Endothelial cell of umbilical vein (primary cell): ENCODE measurements around the gene SIGLEC6. TPM values are rescaled to one million over a fixed set of nuclear protein-coding genes. Genes with fewer than 3 reads are reported as not detected.

Source experiments
- BruUV-seq: library from RNA; stranded (reverse); fragments of 400-500 nt; replicated peaks from 2 replicates; lab custom pipeline; 2021; lab: Mats Ljungman, UMichigan
- CTCF ChIA-PET: fragments of 300-600, 350-600 bp; sonication (Branson Sonifier 250); formaldehyde crosslinking; loops from one replicate; lab custom pipeline; 2021; ENCODE audit warnings: antibody characterized with exemption, inconsistent platforms; lab: Charles Lee
- POLR2A ChIA-PET: fragments of 300-600, 350-600 bp; sonication (Branson Sonifier 250); formaldehyde crosslinking; loops from one replicate; lab custom pipeline; 2021; ENCODE audit warnings: antibody characterized with exemption, inconsistent platforms; lab: Charles Lee
- DNase-seq: peaks from one replicate; pipeline ENCODE4 v3.0.0-alpha.2; 2011; ENCODE audit warnings: low read depth, low spot score
- FAIRE-seq: peaks from 2 replicates; lab custom pipeline; 2011; peaks lifted over from hg19 to GRCh38; lab: Jason Lieb, UNC
- H2AFZ ChIP-seq: 2 replicates; pipeline ENCODE4 v1.6.0; 2012; ENCODE audit warnings: low read depth, low read length, control low read depth, inconsistent platforms
- H3K27ac ChIP-seq: 2 replicates; pipeline ENCODE4 v1.5.1; 2011; ENCODE audit warnings: low read depth, mild to moderate bottlenecking, control low read depth, low read length, moderate library complexity; ENCODE audit not compliant: insufficient read depth
- H3K27me3 ChIP-seq, 2 experiments: 2 replicates each; pipeline versions ENCODE4 v1.6.0 to v1.6.1; 2011; ENCODE audit warnings: low read length in 2 of 2, mixed read lengths in 1 of 2; ENCODE audit not compliant: control insufficient read depth in 2 of 2, insufficient read depth in 2 of 2
- H3K36me3 ChIP-seq, 2 experiments: 2 replicates in 1 of 2; 3 replicates in 1 of 2; pipeline ENCODE4 v1.5.1; 2011; ENCODE audit warnings: low read length in 2 of 2, mild to moderate bottlenecking in 1 of 2, moderate library complexity in 1 of 2; ENCODE audit not compliant: control insufficient read depth in 2 of 2, insufficient read depth in 2 of 2; ENCODE audit errors: extremely low read depth in 1 of 2
- H3K4me1 ChIP-seq: 3 replicates; pipeline ENCODE4 v1.5.1; 2011; ENCODE audit warnings: mild to moderate bottlenecking, low read length; ENCODE audit not compliant: control insufficient read depth, insufficient read depth; ENCODE audit errors: extremely low read depth
- H3K4me2 ChIP-seq: 2 replicates; pipeline ENCODE4 v1.6.1; 2011; ENCODE audit warnings: low read length, control low read depth, mixed read lengths; ENCODE audit not compliant: insufficient read depth
- H3K4me3 ChIP-seq, 3 experiments: fragments of 200-600 bp in 1 of 3; sonication (generic), shearing (Covaris generic) in 1 of 3; replicated peaks in 1 of 3; 2 replicates each; pipeline ENCODE4 v1.5.1; 2011 to 2016; ENCODE audit warnings: control low read depth in 3 of 3, low read length in 3 of 3, mild to moderate bottlenecking in 2 of 3, inconsistent platforms in 1 of 3, low read depth in 1 of 3, moderate library complexity in 1 of 3; ENCODE audit not compliant: insufficient read depth in 1 of 3
- H3K79me2 ChIP-seq: 2 replicates; pipeline ENCODE4 v1.6.0; 2012; ENCODE audit warnings: low read length, inconsistent platforms; ENCODE audit not compliant: control insufficient read depth, insufficient read depth
- H3K9ac ChIP-seq: replicated peaks from 2 replicates; pipeline ENCODE3; 2011; ENCODE audit warnings: low read length, control low read depth; ENCODE audit not compliant: insufficient read depth; ENCODE audit errors: extremely low read depth
- H3K9me1 ChIP-seq: replicated peaks from 3 replicates; pipeline ENCODE4 v1.6.0; 2011; ENCODE audit warnings: mild to moderate bottlenecking, low read length; ENCODE audit not compliant: control insufficient read depth, insufficient read depth; ENCODE audit errors: extremely low read depth
- H3K9me3 ChIP-seq: replicated peaks from 2 replicates; pipeline ENCODE4 v1.5.1; 2012; ENCODE audit warnings: low read length, inconsistent platforms; ENCODE audit not compliant: control insufficient read depth, insufficient read depth
- H4K20me1 ChIP-seq: replicated peaks from 2 replicates; pipeline ENCODE3; 2011; ENCODE audit warnings: mild to moderate bottlenecking, low read length; ENCODE audit not compliant: control insufficient read depth, insufficient read depth; ENCODE audit errors: extremely low read depth
- EZH2 ChIP-seq: IDR thresholded peaks from 2 replicates; pipeline ENCODE4 v1.6.1; 2012; ENCODE audit warnings: borderline replicate concordance, low read depth, mild to moderate bottlenecking, moderate library complexity, low read length, inconsistent platforms; ENCODE audit not compliant: severe bottlenecking
- FOS ChIP-seq: IDR thresholded peaks from 2 replicates; pipeline ENCODE4 v1.6.1; 2011; ENCODE audit warnings: mild to moderate bottlenecking, low read length, moderate library complexity, borderline replicate concordance; ENCODE audit not compliant: insufficient read depth
- GATA2 ChIP-seq: IDR thresholded peaks from 2 replicates; pipeline ENCODE4 v1.7.0; 2011; ENCODE audit warnings: low read depth, mild to moderate bottlenecking, moderate library complexity, mixed read lengths, low read length; ENCODE audit not compliant: insufficient read length, insufficient read depth
- JUN ChIP-seq: IDR thresholded peaks from 2 replicates; pipeline ENCODE4 v1.6.1; 2011; ENCODE audit warnings: borderline replicate concordance, low read depth; ENCODE audit not compliant: insufficient read length, insufficient read depth
- MAX ChIP-seq: IDR thresholded peaks from 2 replicates; pipeline ENCODE4 v1.6.1; 2011; ENCODE audit not compliant: insufficient read depth, insufficient read length
- MYC ChIP-seq: IDR thresholded peaks from one replicate; pipeline ENCODE4 v1.6.1; 2011; ENCODE audit warnings: mild to moderate bottlenecking, low read depth, low read length
- POLR2A ChIP-seq: IDR thresholded peaks from 2 replicates; pipeline ENCODE4 v1.6.1; 2012; ENCODE audit warnings: low read depth, mild to moderate bottlenecking, control low read depth, low read length
- POLR2AphosphoS5 ChIP-seq: IDR thresholded peaks from 2 replicates; pipeline ENCODE4 v1.6.1; 2012; ENCODE audit warnings: low read depth, mild to moderate bottlenecking, control low read depth, low read length, moderate library complexity; ENCODE audit not compliant: insufficient read depth
- dilution Hi-C: fragments of 300-500 bp; cut with MboI; formaldehyde crosslinking; loops from one replicate; pipeline ENCODE4 v1.15.0; 2019; ENCODE audit warnings: low sequenced_read_pairs; ENCODE audit not compliant: extremely low pct_ligation_motif_present
- intact Hi-C: fragments of 100-400 bp; cut with micrococcal nuclease; formaldehyde crosslinking; loops from one replicate; pipeline ENCODE4 v1.10.0; 2022
- polyA plus RNA-seq, 4 experiments: library from polyadenylated mRNA; depleted of rRNA in 3 of 4; stranded (reverse) in 3 of 4; unstranded in 1 of 4; fragments of >200 nt; gene quantifications; 2 replicates each; pipeline versions ENCODE4 v1.2.1 to v1.2.3, GENCODE V29; 2011 to 2012; ENCODE audit warnings: missing spikeins in 1 of 4
- total RNA-seq: library from RNA; stranded (reverse); gene quantifications from 2 replicates; pipeline ENCODE4 v1.2.3, GENCODE V29; 2021
- TF ChIP-seq, protein P1 (sequence below), 2 donors: IDR thresholded peaks; 1 replicate in 1 of 2; 2 replicates in 1 of 2; pipeline ENCODE4 v1.5.1; 2011; ENCODE audit warnings: low read length in 2 of 2, mild to moderate bottlenecking in 2 of 2, moderate library complexity in 2 of 2, control low read depth in 1 of 2, inconsistent platforms in 1 of 2, low read depth in 1 of 2; ENCODE audit not compliant: insufficient read depth in 1 of 2; ENCODE audit errors: extremely low read depth in 1 of 2

Gene SIGLEC6
- total and polyA plus RNA-seq, 2 donors (not counting 3 experiments of a cell fraction or from before 2014, with no cell fraction given): not detected

DNA sequence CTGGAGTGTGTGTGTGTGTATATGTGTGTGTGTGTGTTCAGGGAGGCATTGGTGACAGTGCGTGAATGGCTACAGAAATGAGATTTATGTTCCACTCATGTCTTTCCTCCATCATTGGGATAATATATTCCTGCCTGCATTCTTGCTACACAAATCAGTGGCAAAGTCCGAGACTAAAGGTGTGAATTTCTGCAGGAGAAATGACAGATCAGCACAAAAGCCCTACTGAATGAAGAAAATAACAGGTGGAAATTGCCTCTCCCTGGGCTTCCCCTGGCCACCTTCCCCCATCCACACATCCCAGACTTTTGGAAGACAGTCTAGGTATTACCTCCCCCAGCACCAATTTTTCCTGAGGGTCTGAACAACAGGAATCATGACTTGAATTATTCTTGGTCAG is 10.1 kb downstream of the SIGLEC6 start:
- BruUV-seq: no TSS peak
- Histone ChIP-seq H3K27me3 (peaks cover 0 to 2% of the 10 kb centered on the region in 2 experiments), H3K4me3 (no peak overlapping the region), H3K4me1 (no peaks in the 10 kb centered on the region), H3K4me2 (no peak overlapping the region), H3K27ac (no peak overlapping the region), H3K9me3 (no peaks in the 10 kb centered on the region), H3K9me1 (no peaks in the 10 kb centered on the region), H3K79me2 (no peaks in the 10 kb centered on the region), H3K9ac (no peak overlapping the region), H3K36me3 (no peaks in the 10 kb centered on the region), H2AFZ (no peak overlapping the region), H4K20me1 (no peaks in the 10 kb centered on the region)
- ChIA-PET CTCF (no interaction called here), POLR2A (no interaction called here)
- no peak for TF ChIP-seq JUN
- TF ChIP-seq POLR2AphosphoS5: no peak
- TF ChIP-seq MYC: no peak
- no peak for TF ChIP-seq EZH2
- TF ChIP-seq POLR2A: no peak
- no peak for TF ChIP-seq FOS
- no peak for TF ChIP-seq MAX
- TF ChIP-seq GATA2: no peak
- TF ChIP-seq, protein P1, sequence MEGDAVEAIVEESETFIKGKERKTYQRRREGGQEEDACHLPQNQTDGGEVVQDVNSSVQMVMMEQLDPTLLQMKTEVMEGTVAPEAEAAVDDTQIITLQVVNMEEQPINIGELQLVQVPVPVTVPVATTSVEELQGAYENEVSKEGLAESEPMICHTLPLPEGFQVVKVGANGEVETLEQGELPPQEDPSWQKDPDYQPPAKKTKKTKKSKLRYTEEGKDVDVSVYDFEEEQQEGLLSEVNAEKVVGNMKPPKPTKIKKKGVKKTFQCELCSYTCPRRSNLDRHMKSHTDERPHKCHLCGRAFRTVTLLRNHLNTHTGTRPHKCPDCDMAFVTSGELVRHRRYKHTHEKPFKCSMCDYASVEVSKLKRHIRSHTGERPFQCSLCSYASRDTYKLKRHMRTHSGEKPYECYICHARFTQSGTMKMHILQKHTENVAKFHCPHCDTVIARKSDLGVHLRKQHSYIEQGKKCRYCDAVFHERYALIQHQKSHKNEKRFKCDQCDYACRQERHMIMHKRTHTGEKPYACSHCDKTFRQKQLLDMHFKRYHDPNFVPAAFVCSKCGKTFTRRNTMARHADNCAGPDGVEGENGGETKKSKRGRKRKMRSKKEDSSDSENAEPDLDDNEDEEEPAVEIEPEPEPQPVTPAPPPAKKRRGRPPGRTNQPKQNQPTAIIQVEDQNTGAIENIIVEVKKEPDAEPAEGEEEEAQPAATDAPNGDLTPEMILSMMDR (IDR thresholded peaks at IDR 0.05; ENCODE audit: extremely low read depth in 1 of 2, insufficient read depth in 1 of 2, low read depth in 1 of 2, low read length in 2 of 2): no peak
- DNase-seq (no peak), FAIRE-seq (no peak)
- intact Hi-C loops: no loop called here
- dilution Hi-C loops: no loop called here
